ENCODE measurements around the gene SEC23A. TPM values are rescaled to one million over a fixed set of nuclear protein-coding genes. Genes with fewer than 3 reads are reported as not detected.
"Not testable (repeated sequence)": the region's sequence is repeated elsewhere in the genome, so short reads cannot be mapped to it uniquely, and the experiment has no call there.

SEC23A gene
- total and polyA plus RNA-seq, 4 donors = 36.5 to 169 (median 52.1) TPM

DNA sequence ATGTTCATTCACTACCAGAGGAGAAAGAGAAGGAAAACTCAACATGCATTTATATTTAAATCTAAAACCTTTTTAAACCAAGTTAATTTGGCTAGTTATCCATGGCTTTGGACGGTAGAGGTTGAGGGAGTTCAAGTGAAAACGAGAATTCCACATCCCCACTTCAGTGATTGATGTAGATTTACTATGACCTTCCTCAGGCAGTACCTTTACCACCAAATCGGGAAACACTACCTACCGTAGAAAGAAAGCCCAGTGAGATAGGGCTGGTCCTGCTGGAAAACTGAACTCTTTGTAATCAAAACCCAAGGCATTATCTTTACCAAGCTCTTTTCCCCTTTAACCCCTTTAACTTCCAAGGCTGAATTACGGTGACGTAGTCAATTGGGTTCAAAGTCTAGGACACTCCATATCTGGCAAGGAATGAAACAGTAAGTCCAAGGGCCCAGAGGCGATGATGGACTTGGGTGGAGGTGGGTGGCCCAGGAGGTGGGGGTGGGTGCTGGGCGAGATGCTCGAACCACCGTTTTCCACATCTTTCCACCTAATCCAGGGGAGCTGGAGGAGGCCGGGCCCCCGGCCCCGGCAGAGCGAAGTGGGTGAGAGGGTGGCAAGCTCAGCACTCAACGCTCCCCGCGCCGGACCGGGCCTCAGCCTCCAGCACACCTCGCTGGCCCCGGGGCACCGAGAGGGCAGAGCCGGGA lies 618 bp downstream of the SEC23A start (continued):
- TF ChIP-seq EGR1 (IDR thresholded peaks at IDR 0.05; ENCODE audit: low read depth in 2 of 2) (no peak), RXRA (IDR thresholded peaks at IDR 0.05) (peak; percentile 73 to 83), JUND (IDR thresholded peaks at IDR 0.05) (peak; percentile 46 to 68), FOXA1 (IDR thresholded peaks at IDR 0.05) (no peak), HNF4G (IDR thresholded peaks at IDR 0.05) (peak; percentile 78), NR2F2 (IDR thresholded peaks at IDR 0.05) (no peak)
- TF ChIP-seq, protein P1, sequence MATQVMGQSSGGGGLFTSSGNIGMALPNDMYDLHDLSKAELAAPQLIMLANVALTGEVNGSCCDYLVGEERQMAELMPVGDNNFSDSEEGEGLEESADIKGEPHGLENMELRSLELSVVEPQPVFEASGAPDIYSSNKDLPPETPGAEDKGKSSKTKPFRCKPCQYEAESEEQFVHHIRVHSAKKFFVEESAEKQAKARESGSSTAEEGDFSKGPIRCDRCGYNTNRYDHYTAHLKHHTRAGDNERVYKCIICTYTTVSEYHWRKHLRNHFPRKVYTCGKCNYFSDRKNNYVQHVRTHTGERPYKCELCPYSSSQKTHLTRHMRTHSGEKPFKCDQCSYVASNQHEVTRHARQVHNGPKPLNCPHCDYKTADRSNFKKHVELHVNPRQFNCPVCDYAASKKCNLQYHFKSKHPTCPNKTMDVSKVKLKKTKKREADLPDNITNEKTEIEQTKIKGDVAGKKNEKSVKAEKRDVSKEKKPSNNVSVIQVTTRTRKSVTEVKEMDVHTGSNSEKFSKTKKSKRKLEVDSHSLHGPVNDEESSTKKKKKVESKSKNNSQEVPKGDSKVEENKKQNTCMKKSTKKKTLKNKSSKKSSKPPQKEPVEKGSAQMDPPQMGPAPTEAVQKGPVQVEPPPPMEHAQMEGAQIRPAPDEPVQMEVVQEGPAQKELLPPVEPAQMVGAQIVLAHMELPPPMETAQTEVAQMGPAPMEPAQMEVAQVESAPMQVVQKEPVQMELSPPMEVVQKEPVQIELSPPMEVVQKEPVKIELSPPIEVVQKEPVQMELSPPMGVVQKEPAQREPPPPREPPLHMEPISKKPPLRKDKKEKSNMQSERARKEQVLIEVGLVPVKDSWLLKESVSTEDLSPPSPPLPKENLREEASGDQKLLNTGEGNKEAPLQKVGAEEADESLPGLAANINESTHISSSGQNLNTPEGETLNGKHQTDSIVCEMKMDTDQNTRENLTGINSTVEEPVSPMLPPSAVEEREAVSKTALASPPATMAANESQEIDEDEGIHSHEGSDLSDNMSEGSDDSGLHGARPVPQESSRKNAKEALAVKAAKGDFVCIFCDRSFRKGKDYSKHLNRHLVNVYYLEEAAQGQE (IDR thresholded peaks at IDR 0.05) = peak; percentile 59

DNA sequence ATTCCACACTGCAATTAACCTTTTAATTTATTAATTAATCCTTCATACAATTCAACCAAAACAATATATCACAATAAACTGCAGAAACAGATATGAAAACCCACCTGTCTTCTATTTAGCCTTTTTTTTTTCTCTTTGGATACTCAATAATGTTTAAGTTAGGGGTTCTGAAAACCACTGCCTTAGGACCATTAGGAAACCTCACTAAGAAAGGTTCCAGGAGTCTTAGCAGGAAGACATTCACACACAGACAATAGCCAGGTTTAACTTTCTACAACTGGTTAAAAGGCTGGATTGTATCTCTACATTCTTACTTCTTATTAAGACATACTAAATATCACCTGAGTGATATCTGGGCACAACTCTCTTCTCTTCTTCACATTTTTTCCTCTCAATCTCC lies 3.3 kb downstream of the SEC23A start:
- no peak overlapping the region for H3K4me3 ChIP-seq (ENCODE audit: low read depth in 1 of 3, low read length in 3 of 3)
- peaks cover 4 to 17% (median 12%) of the 10 kb centered on the region in 4 donors for H3K4me1 ChIP-seq (ENCODE audit: control insufficient read depth in 4 of 4, insufficient read depth in 4 of 4, low read length in 3 of 4)

DNA sequence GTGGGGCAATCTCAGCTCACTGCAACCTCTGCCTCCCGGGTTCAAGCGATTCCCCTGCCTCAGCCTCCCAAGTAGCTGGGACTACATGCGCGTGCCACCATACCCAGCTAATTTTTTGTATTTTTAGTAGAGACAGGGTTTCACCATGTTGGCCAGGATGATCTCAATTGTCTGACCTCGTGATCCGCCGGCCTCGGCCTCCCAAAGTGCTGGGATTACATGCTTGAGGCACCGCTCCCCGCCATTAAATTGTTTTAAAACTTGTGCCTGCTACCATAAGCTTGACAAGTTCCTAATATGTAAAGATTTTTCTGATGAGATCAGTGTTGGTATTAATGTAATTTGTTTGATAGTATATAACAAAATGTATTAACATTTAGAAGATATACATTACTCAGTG lies 3.8 kb downstream of the SEC23A start:
- H3K9me3 ChIP-seq (ENCODE audit: control insufficient read depth in 4 of 4, low read length in 3 of 4); DNase-seq (ENCODE audit: low spot score); H3K9ac ChIP-seq (ENCODE audit: low read depth in 1 of 2, low read length in 2 of 2); H3K4me3 ChIP-seq (ENCODE audit: low read depth in 1 of 3, low read length in 3 of 3); H3K27me3 ChIP-seq (ENCODE audit: control insufficient read depth in 4 of 4, insufficient read depth in 4 of 4, low read length in 3 of 4); H3K27ac ChIP-seq (ENCODE audit: low read depth in 1 of 2, low read length in 2 of 2): not testable (repeated sequence)
- peaks cover 0 to 15% (median 6%) of the 10 kb centered on the region in 4 donors for H3K36me3 ChIP-seq (ENCODE audit: control insufficient read depth in 4 of 4, insufficient read depth in 3 of 4, low read depth in 1 of 4, low read length in 3 of 4)
- H3K4me1 ChIP-seq (ENCODE audit: control insufficient read depth in 4 of 4, insufficient read depth in 4 of 4, low read length in 3 of 4) = peaks cover 4 to 17% (median 12%) of the 10 kb centered on the region in 4 donors
- WGBS = 97% methylated on average over 10 of the region's 10 CpGs

More for the DNA sequence above, 3.3 kb downstream of the SEC23A start:
- Histone ChIP-seq H3K36me3 (ENCODE audit: control insufficient read depth in 4 of 4, insufficient read depth in 3 of 4, low read depth in 1 of 4, low read length in 3 of 4) (peaks cover 0 to 12% (median 5%) of the 10 kb centered on the region in 4 donors), H3K27ac (ENCODE audit: low read depth in 1 of 2, low read length in 2 of 2) (no peak overlapping the region), H3K9ac (ENCODE audit: low read depth in 1 of 2, low read length in 2 of 2) (no peak overlapping the region), H3K27me3 (ENCODE audit: control insufficient read depth in 4 of 4, insufficient read depth in 4 of 4, low read length in 3 of 4) (no peaks in the 10 kb centered on the region), H3K9me3 (ENCODE audit: control insufficient read depth in 4 of 4, low read length in 3 of 4) (no peaks in the 10 kb centered on the region)
- no peak for TF ChIP-seq GABPA (IDR thresholded peaks at IDR 0.05 in 1 of 2, conservative IDR thresholded peaks at IDR 0.05 in 1 of 2)
- TF ChIP-seq, protein P2, sequence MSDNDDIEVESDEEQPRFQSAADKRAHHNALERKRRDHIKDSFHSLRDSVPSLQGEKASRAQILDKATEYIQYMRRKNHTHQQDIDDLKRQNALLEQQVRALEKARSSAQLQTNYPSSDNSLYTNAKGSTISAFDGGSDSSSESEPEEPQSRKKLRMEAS (IDR thresholded peaks at IDR 0.05) = no peak
- no peak for TF ChIP-seq NR2F2 (IDR thresholded peaks at IDR 0.05)
- no peak for TF ChIP-seq HNF4G (IDR thresholded peaks at IDR 0.05)
- TF ChIP-seq, protein P3, sequence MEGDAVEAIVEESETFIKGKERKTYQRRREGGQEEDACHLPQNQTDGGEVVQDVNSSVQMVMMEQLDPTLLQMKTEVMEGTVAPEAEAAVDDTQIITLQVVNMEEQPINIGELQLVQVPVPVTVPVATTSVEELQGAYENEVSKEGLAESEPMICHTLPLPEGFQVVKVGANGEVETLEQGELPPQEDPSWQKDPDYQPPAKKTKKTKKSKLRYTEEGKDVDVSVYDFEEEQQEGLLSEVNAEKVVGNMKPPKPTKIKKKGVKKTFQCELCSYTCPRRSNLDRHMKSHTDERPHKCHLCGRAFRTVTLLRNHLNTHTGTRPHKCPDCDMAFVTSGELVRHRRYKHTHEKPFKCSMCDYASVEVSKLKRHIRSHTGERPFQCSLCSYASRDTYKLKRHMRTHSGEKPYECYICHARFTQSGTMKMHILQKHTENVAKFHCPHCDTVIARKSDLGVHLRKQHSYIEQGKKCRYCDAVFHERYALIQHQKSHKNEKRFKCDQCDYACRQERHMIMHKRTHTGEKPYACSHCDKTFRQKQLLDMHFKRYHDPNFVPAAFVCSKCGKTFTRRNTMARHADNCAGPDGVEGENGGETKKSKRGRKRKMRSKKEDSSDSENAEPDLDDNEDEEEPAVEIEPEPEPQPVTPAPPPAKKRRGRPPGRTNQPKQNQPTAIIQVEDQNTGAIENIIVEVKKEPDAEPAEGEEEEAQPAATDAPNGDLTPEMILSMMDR (IDR thresholded peaks at IDR 0.05; ENCODE audit: low read depth, low read length, missing input control) = no peak
- TF ChIP-seq YY1 (IDR thresholded peaks at IDR 0.05) = no peak
- TF ChIP-seq, protein P1 (IDR thresholded peaks at IDR 0.05) = no peak
- no peak for TF ChIP-seq RAD21 (IDR thresholded peaks at IDR 0.05)
- TF ChIP-seq SP1 (IDR thresholded peaks at IDR 0.05) = no peak
- TF ChIP-seq TAF1 (conservative IDR thresholded peaks at IDR 0.05) = no peak
- no peak for DNase-seq (ENCODE audit: low spot score)

Measured in liver (tissue), 9 donors.